CD8-positive, alpha-beta memory T cell (primary cell): ENCODE results near the gene HOTAIR. TPM values are rescaled to one million over a fixed set of nuclear protein-coding genes. Genes with fewer than 3 reads are reported as not detected.

ENCODE experiments used
- CTCF ChIA-PET: fragments of 350-600 bp; sonication (Branson Sonifier 250); formaldehyde crosslinking; loops from one replicate; lab custom pipeline; 2021; ENCODE audit warnings: antibody characterized with exemption; lab: Charles Lee
- POLR2A ChIA-PET: fragments of 350-600 bp; sonication (Branson Sonifier 250); formaldehyde crosslinking; loops from one replicate; lab custom pipeline; 2021; ENCODE audit warnings: antibody characterized with exemption; lab: Charles Lee
- DNase-seq, 5 donors: peaks; one replicate each; pipeline versions ENCODE4 v3.0.0 to v3.0.0-alpha.2; 2020 to 2022; ENCODE audit warnings: mixed read lengths in 1 of 5
- H3K27ac ChIP-seq: one replicate; pipeline ENCODE4 v1.7.0; 2013; ENCODE audit warnings: low read depth, mild to moderate bottlenecking, low read length, moderate library complexity
- H3K27me3 ChIP-seq: 2 replicates; pipeline ENCODE4 v1.7.0; 2013; ENCODE audit warnings: low read length, mild to moderate bottlenecking; ENCODE audit not compliant: insufficient read depth, poor library complexity, severe bottlenecking
- H3K36me3 ChIP-seq: 2 replicates; pipeline ENCODE4 v1.7.0; 2013; ENCODE audit warnings: mild to moderate bottlenecking, low read length, moderate library complexity; ENCODE audit not compliant: insufficient read depth
- H3K4me1 ChIP-seq: 2 replicates; pipeline ENCODE4 v1.7.0; 2013; ENCODE audit warnings: mild to moderate bottlenecking, low read length, moderate library complexity; ENCODE audit not compliant: insufficient read depth
- H3K4me3 ChIP-seq: 2 replicates; pipeline ENCODE4 v1.7.0; 2013; ENCODE audit warnings: mild to moderate bottlenecking, low read length
- H3K9me3 ChIP-seq: 2 replicates; pipeline ENCODE4 v1.7.0; 2013; ENCODE audit warnings: mild to moderate bottlenecking, low read length
- H3K27ac Mint-ChIP-seq, 8 donors: one replicate each; pipeline ENCODE4 v1.8.0; 2020 to 2021; ENCODE audit warnings: mixed read lengths in 8 of 8, mild to moderate bottlenecking in 6 of 8, inconsistent platforms in 3 of 8, moderate library complexity in 3 of 8
- H3K27me3 Mint-ChIP-seq, 2 donors: one replicate each; pipeline ENCODE4 v1.8.0; 2020 to 2021; ENCODE audit warnings: mixed read lengths in 2 of 2, mild to moderate bottlenecking in 1 of 2, moderate library complexity in 1 of 2
- H3K36me3 Mint-ChIP-seq, 3 donors: one replicate each; pipeline ENCODE4 v1.8.0; 2020 to 2021; ENCODE audit warnings: mixed read lengths in 3 of 3, inconsistent platforms in 1 of 3, mild to moderate bottlenecking in 1 of 3
- H3K4me1 Mint-ChIP-seq, 3 donors: one replicate each; pipeline ENCODE4 v1.8.0; 2020 to 2021; ENCODE audit warnings: mixed read lengths in 3 of 3, inconsistent platforms in 1 of 3, mild to moderate bottlenecking in 1 of 3
- H3K4me3 Mint-ChIP-seq, 7 donors: one replicate each; pipeline ENCODE4 v1.8.0; 2020 to 2021; ENCODE audit warnings: mixed read lengths in 7 of 7, mild to moderate bottlenecking in 6 of 7, moderate library complexity in 4 of 7, inconsistent platforms in 2 of 7
- H3K9me3 Mint-ChIP-seq, 5 donors: one replicate each; pipeline ENCODE4 v1.8.0; 2020 to 2022; ENCODE audit warnings: mixed read lengths in 5 of 5, mild to moderate bottlenecking in 3 of 5, moderate library complexity in 2 of 5, inconsistent platforms in 1 of 5
- polyA plus RNA-seq: library from polyadenylated mRNA; unstranded; fragments of 300-500 nt; fragmentation: Illumina TruSeq; gene quantifications from one replicate; pipeline ENCODE4 v1.2.3, GENCODE V29; 2021
- total RNA-seq, 2 experiments: library from RNA; stranded (reverse); gene quantifications; one replicate each; pipeline ENCODE4 v1.2.3, GENCODE V29; 2021

Gene HOTAIR
- total and polyA plus RNA-seq, 3 experiments from 2014 or later = not detected

- no peak overlapping the region for H3K4me3 ChIP-seq
- H3K27me3 ChIP-seq = peaks cover 87% of the 10 kb centered on the region
- DNase-seq = no peak
- CTCF ChIA-PET = no interaction called here
- peak overlapping the region in 5 of 7 donors; percentile 6 to 72 (median 21) for H3K4me3 Mint-ChIP-seq
- peak overlapping the region in 3 of 8 donors; percentile 54 to 77 (median 62) for H3K27ac Mint-ChIP-seq
- H3K4me1 Mint-ChIP-seq = peaks cover 25 to 37% (median 26%) of the 10 kb centered on the region in 3 donors
- H3K36me3 Mint-ChIP-seq = no peaks in the 10 kb centered on the region
- peaks cover 16% of the 10 kb centered on the region for H3K4me1 ChIP-seq
- no peaks in the 10 kb centered on the region for H3K36me3 ChIP-seq
- peaks cover 88 to 94% of the 10 kb centered on the region in 2 donors for H3K27me3 Mint-ChIP-seq
- H3K9me3 Mint-ChIP-seq = peaks cover 0 to 11% (median 0%) of the 10 kb centered on the region in 5 donors
- POLR2A ChIA-PET = no interaction called here
- no peaks in the 10 kb centered on the region for H3K9me3 ChIP-seq
- no peak overlapping the region for H3K27ac ChIP-seq
Observed at GRCh38 chr12:53982648-53983567, 8.2 kb upstream of the HOTAIR start.

GRCh38 chr12:53981634-53982565 is 7.1 kb upstream of the HOTAIR start:
- CTCF ChIA-PET = interaction anchor here (1.5 kb wide), 1 partner anchor 24 kb away, joined by 3 read pairs; no protein-coding TSS in a partner anchor
- POLR2A ChIA-PET = no interaction called here
- Mint-ChIP-seq H3K27ac (peak overlapping the region in 2 of 8 donors; percentile 26 to 77), H3K27me3 (peaks cover 87 to 94% of the 10 kb centered on the region in 2 donors), H3K36me3 (no peaks in the 10 kb centered on the region), H3K4me3 (peak overlapping the region in 1 of 7 donors; percentile 54), H3K9me3 (peaks cover 0 to 14% (median 0%) of the 10 kb centered on the region in 5 donors), H3K4me1 (peaks cover 24 to 40% (median 26%) of the 10 kb centered on the region in 3 donors)
- Histone ChIP-seq H3K27ac (no peak overlapping the region), H3K36me3 (no peaks in the 10 kb centered on the region), H3K27me3 (peaks cover 87% of the 10 kb centered on the region), H3K9me3 (no peaks in the 10 kb centered on the region), H3K4me3 (no peak overlapping the region), H3K4me1 (peaks cover 16% of the 10 kb centered on the region)
- no peak for DNase-seq

GRCh38 chr12:53980802-53981496 is 6.2 kb upstream of the HOTAIR start:
- peak overlapping the region in 1 of 7 donors; percentile 48 for H3K4me3 Mint-ChIP-seq
- H3K27ac ChIP-seq = no peak overlapping the region
- ChIA-PET CTCF (interaction anchor here (1.5 kb wide), 1 partner anchor 25 kb away, joined by 3 read pairs; no protein-coding TSS in a partner anchor), POLR2A (interaction anchor here (1.2 kb wide), 1 partner anchor 9 kb away, joined by 3 read pairs; no protein-coding TSS in a partner anchor)
- H3K36me3 Mint-ChIP-seq = no peaks in the 10 kb centered on the region
- peaks cover 0 to 16% (median 0%) of the 10 kb centered on the region in 5 donors for H3K9me3 Mint-ChIP-seq
- H3K4me1 Mint-ChIP-seq = peaks cover 18 to 31% (median 21%) of the 10 kb centered on the region in 3 donors
- no peak for DNase-seq
- no peaks in the 10 kb centered on the region for H3K9me3 ChIP-seq
- H3K4me1 ChIP-seq = peaks cover 11% of the 10 kb centered on the region
- peaks cover 88% of the 10 kb centered on the region for H3K27me3 ChIP-seq
- peak overlapping the region in 1 of 8 donors; percentile 38 for H3K27ac Mint-ChIP-seq
- peaks cover 89 to 94% of the 10 kb centered on the region in 2 donors for H3K27me3 Mint-ChIP-seq
- no peak overlapping the region for H3K4me3 ChIP-seq
- H3K36me3 ChIP-seq = no peaks in the 10 kb centered on the region

- CTCF ChIA-PET = interaction anchor here (1.5 kb wide), 1 partner anchor 26 kb away, joined by 3 read pairs; no protein-coding TSS in a partner anchor
- Histone ChIP-seq H3K36me3 (no peaks in the 10 kb centered on the region), H3K9me3 (no peaks in the 10 kb centered on the region), H3K4me1 (peaks cover 10% of the 10 kb centered on the region), H3K27me3 (peaks cover 88% of the 10 kb centered on the region), H3K4me3 (no peak overlapping the region), H3K27ac (no peak overlapping the region)
- H3K4me3 Mint-ChIP-seq = peak overlapping the region in 1 of 7 donors; percentile 48
- H3K4me1 Mint-ChIP-seq = peaks cover 20 to 33% (median 23%) of the 10 kb centered on the region in 3 donors
- peaks cover 89 to 95% of the 10 kb centered on the region in 2 donors for H3K27me3 Mint-ChIP-seq
- POLR2A ChIA-PET = interaction anchor here (1.2 kb wide), 1 partner anchor 10 kb away, joined by 3 read pairs; no protein-coding TSS in a partner anchor
- H3K36me3 Mint-ChIP-seq = no peaks in the 10 kb centered on the region
- peak overlapping the region in 2 of 8 donors; percentile 16 to 38 for H3K27ac Mint-ChIP-seq
- no peak for DNase-seq
- peaks cover 0 to 16% (median 3%) of the 10 kb centered on the region in 5 donors for H3K9me3 Mint-ChIP-seq
Observed at GRCh38 chr12:53980104-53980801, 5.5 kb upstream of the HOTAIR start.

GRCh38 chr12:53978477-53979356 is 4.0 kb upstream of the HOTAIR start:
- no peak for DNase-seq
- H3K27me3 ChIP-seq = peaks cover 92% of the 10 kb centered on the region
- no peaks in the 10 kb centered on the region for H3K9me3 ChIP-seq
- Mint-ChIP-seq H3K4me3 (peak overlapping the region in 1 of 7 donors; percentile 12), H3K27me3 (peaks cover 89 to 95% of the 10 kb centered on the region in 2 donors), H3K9me3 (peaks cover 0 to 12% (median 3%) of the 10 kb centered on the region in 5 donors), H3K36me3 (no peaks in the 10 kb centered on the region), H3K27ac (peak overlapping the region in 1 of 8 donors; percentile 38), H3K4me1 (peaks cover 23 to 35% (median 28%) of the 10 kb centered on the region in 3 donors)
- CTCF ChIA-PET = interaction anchor here (1.8 kb wide), 1 partner anchor 9 kb away, joined by 4 read pairs; no protein-coding TSS in a partner anchor
- H3K4me1 ChIP-seq = peaks cover 19% of the 10 kb centered on the region
- no peak overlapping the region for H3K27ac ChIP-seq
- no peaks in the 10 kb centered on the region for H3K36me3 ChIP-seq
- H3K4me3 ChIP-seq = no peak overlapping the region
- POLR2A ChIA-PET = interaction anchor here (0.7 kb wide), 1 partner anchor 15 kb away, joined by 5 read pairs; no protein-coding TSS in a partner anchor
